Measurements from ENCODE around the gene FAM20C.
"Not testable (repeated sequence)": the region's sequence is repeated elsewhere in the genome, so short reads cannot be mapped to it uniquely, and the experiment has no call there.

FAM20C gene

GRCh38 chr7:297141-297540 is 104.8 kb downstream of the FAM20C start:
- DNase-seq = not testable (repeated sequence)

GRCh38 chr7:297611-298374 is 105.4 kb downstream of the FAM20C start:
- DNase-seq = no peak

GRCh38 chr7:298375-298702 is 106.0 kb downstream of the FAM20C start:
- no peak for DNase-seq

- no peak for DNase-seq
Measured at GRCh38 chr7:298743-299142, 106.4 kb downstream of the FAM20C start.

GRCh38 chr7:299169-299568 is 106.8 kb downstream of the FAM20C start:
- DNase-seq = no peak

- no peak for DNase-seq
Measured at GRCh38 chr7:299628-300027, 107.3 kb downstream of the FAM20C start.

- no peak for DNase-seq
Measured at GRCh38 chr7:300048-300447, 107.7 kb downstream of the FAM20C start.

- no peak for DNase-seq
Measured at GRCh38 chr7:300546-301290, 108.3 kb downstream of the FAM20C start.

GRCh38 chr7:301291-302053 is 109.1 kb downstream of the FAM20C start:
- no peak for DNase-seq

- no peak for DNase-seq
Measured at GRCh38 chr7:302054-302992, 110.0 kb downstream of the FAM20C start.

GRCh38 chr7:303425-303824 is 111.1 kb downstream of the FAM20C start:
- DNase-seq = no peak

GRCh38 chr7:303884-304573 is 111.7 kb downstream of the FAM20C start:
- DNase-seq = no peak

- no peak for DNase-seq
Measured at GRCh38 chr7:304574-305409, 112.4 kb downstream of the FAM20C start.

- no peak for DNase-seq
Measured at GRCh38 chr7:305410-306151, 113.2 kb downstream of the FAM20C start.

GRCh38 chr7:307970-308369 is 115.6 kb downstream of the FAM20C start:
- DNase-seq = no peak

- DNase-seq = no peak
Measured at GRCh38 chr7:309586-310228, 117.3 kb downstream of the FAM20C start.

Data from suppressor macrophage treated with lipopolysaccharide for 4 hours (primary cell).